ENCODE results near the gene TBC1D1. TPM values are rescaled to one million over a fixed set of nuclear protein-coding genes. Genes with fewer than 3 reads are reported as not detected.

TBC1D1 gene
- total and polyA plus RNA-seq, 2 experiments from 2014 or later, result 53.9 to 151 TPM

DNA sequence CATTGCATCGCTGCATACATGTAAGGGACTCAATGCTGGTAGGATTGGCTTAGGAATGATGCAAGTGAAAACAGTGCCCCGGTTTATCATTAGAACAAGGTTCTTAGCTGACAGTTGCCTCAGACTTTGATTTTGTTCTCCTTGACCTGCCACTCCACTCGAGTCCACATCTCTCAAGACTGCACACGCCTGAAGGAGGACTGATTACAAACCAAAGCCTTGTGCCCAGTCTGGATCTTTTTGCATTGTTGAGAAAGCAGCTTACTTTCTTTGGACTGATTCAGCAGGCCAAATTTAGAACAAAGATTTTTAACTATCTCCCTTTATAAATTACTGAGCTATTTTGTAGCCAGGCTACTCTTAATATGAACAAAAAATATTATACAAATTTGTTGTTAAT lies 194.9 kb downstream of the TBC1D1 start (continued):
- TF ChIP-seq, protein P1, sequence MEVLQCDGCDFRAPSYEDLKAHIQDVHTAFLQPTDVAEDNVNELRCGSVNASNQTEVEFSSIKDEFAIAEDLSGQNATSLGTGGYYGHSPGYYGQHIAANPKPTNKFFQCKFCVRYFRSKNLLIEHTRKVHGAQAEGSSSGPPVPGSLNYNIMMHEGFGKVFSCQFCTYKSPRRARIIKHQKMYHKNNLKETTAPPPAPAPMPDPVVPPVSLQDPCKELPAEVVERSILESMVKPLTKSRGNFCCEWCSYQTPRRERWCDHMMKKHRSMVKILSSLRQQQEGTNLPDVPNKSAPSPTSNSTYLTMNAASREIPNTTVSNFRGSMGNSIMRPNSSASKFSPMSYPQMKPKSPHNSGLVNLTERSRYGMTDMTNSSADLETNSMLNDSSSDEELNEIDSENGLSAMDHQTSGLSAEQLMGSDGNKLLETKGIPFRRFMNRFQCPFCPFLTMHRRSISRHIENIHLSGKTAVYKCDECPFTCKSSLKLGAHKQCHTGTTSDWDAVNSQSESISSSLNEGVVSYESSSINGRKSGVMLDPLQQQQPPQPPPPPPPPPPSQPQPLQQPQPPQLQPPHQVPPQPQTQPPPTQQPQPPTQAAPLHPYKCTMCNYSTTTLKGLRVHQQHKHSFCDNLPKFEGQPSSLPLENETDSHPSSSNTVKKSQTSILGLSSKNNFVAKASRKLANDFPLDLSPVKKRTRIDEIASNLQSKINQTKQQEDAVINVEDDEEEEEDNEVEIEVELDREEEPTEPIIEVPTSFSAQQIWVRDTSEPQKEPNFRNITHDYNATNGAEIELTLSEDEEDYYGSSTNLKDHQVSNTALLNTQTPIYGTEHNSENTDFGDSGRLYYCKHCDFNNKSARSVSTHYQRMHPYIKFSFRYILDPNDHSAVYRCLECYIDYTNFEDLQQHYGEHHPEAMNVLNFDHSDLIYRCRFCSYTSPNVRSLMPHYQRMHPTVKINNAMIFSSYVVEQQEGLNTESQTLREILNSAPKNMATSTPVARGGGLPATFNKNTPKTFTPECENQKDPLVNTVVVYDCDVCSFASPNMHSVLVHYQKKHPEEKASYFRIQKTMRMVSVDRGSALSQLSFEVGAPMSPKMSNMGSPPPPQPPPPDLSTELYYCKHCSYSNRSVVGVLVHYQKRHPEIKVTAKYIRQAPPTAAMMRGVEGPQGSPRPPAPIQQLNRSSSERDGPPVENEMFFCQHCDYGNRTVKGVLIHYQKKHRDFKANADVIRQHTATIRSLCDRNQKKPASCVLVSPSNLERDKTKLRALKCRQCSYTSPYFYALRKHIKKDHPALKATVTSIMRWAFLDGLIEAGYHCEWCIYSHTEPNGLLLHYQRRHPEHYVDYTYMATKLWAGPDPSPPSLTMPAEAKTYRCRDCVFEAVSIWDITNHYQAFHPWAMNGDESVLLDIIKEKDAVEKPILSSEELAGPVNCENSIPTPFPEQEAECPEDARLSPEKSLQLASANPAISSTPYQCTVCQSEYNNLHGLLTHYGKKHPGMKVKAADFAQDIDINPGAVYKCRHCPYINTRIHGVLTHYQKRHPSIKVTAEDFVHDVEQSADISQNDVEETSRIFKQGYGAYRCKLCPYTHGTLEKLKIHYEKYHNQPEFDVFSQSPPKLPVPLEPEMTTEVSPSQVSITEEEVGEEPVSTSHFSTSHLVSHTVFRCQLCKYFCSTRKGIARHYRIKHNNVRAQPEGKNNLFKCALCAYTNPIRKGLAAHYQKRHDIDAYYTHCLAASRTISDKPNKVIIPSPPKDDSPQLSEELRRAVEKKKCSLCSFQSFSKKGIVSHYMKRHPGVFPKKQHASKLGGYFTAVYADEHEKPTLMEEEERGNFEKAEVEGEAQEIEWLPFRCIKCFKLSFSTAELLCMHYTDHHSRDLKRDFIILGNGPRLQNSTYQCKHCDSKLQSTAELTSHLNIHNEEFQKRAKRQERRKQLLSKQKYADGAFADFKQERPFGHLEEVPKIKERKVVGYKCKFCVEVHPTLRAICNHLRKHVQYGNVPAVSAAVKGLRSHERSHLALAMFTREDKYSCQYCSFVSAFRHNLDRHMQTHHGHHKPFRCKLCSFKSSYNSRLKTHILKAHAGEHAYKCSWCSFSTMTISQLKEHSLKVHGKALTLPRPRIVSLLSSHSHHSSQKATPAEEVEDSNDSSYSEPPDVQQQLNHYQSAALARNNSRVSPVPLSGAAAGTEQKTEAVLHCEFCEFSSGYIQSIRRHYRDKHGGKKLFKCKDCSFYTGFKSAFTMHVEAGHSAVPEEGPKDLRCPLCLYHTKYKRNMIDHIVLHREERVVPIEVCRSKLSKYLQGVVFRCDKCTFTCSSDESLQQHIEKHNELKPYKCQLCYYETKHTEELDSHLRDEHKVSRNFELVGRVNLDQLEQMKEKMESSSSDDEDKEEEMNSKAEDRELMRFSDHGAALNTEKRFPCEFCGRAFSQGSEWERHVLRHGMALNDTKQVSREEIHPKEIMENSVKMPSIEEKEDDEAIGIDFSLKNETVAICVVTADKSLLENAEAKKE (CRISPR knock-in tag; IDR thresholded peaks at IDR 0.05), result no peak
- TF ChIP-seq POLR2AphosphoS5 (IDR thresholded peaks at IDR 0.05; ENCODE audit: low read depth), result no peak
- TF ChIP-seq, protein P2, sequence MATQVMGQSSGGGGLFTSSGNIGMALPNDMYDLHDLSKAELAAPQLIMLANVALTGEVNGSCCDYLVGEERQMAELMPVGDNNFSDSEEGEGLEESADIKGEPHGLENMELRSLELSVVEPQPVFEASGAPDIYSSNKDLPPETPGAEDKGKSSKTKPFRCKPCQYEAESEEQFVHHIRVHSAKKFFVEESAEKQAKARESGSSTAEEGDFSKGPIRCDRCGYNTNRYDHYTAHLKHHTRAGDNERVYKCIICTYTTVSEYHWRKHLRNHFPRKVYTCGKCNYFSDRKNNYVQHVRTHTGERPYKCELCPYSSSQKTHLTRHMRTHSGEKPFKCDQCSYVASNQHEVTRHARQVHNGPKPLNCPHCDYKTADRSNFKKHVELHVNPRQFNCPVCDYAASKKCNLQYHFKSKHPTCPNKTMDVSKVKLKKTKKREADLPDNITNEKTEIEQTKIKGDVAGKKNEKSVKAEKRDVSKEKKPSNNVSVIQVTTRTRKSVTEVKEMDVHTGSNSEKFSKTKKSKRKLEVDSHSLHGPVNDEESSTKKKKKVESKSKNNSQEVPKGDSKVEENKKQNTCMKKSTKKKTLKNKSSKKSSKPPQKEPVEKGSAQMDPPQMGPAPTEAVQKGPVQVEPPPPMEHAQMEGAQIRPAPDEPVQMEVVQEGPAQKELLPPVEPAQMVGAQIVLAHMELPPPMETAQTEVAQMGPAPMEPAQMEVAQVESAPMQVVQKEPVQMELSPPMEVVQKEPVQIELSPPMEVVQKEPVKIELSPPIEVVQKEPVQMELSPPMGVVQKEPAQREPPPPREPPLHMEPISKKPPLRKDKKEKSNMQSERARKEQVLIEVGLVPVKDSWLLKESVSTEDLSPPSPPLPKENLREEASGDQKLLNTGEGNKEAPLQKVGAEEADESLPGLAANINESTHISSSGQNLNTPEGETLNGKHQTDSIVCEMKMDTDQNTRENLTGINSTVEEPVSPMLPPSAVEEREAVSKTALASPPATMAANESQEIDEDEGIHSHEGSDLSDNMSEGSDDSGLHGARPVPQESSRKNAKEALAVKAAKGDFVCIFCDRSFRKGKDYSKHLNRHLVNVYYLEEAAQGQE (IDR thresholded peaks at IDR 0.05; ENCODE audit: unreplicated experiment), result no peak
- no peak for TF ChIP-seq NANOG (IDR thresholded peaks at IDR 0.05; ENCODE audit: borderline replicate concordance)
- no peak for TF ChIP-seq EZH2 (IDR thresholded peaks at IDR 0.05; ENCODE audit: low read depth, unreplicated experiment)
- no peak for TF ChIP-seq EZH2phosphoT487 (IDR thresholded peaks at IDR 0.05; ENCODE audit: unreplicated experiment)
- no peak for TF ChIP-seq CREB1 (CRISPR knock-in tag; IDR thresholded peaks at IDR 0.05; ENCODE audit: low read depth)
- TF ChIP-seq, protein P3, sequence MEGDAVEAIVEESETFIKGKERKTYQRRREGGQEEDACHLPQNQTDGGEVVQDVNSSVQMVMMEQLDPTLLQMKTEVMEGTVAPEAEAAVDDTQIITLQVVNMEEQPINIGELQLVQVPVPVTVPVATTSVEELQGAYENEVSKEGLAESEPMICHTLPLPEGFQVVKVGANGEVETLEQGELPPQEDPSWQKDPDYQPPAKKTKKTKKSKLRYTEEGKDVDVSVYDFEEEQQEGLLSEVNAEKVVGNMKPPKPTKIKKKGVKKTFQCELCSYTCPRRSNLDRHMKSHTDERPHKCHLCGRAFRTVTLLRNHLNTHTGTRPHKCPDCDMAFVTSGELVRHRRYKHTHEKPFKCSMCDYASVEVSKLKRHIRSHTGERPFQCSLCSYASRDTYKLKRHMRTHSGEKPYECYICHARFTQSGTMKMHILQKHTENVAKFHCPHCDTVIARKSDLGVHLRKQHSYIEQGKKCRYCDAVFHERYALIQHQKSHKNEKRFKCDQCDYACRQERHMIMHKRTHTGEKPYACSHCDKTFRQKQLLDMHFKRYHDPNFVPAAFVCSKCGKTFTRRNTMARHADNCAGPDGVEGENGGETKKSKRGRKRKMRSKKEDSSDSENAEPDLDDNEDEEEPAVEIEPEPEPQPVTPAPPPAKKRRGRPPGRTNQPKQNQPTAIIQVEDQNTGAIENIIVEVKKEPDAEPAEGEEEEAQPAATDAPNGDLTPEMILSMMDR (conservative IDR thresholded peaks at IDR 0.05; ENCODE audit: low read depth in 2 of 2), result no peak
- no peak for TF ChIP-seq ZNF331 (CRISPR knock-in tag; IDR thresholded peaks at IDR 0.05; ENCODE audit: low read depth)

Measured in GM23338 (cell line).